ENCODE results near the gene METTL25. TPM values are rescaled to one million over a fixed set of nuclear protein-coding genes. Genes with fewer than 3 reads are reported as not detected.

METTL25 gene
- total RNA-seq, 1 experiment from 2014 or later = 4.1 TPM

DNA sequence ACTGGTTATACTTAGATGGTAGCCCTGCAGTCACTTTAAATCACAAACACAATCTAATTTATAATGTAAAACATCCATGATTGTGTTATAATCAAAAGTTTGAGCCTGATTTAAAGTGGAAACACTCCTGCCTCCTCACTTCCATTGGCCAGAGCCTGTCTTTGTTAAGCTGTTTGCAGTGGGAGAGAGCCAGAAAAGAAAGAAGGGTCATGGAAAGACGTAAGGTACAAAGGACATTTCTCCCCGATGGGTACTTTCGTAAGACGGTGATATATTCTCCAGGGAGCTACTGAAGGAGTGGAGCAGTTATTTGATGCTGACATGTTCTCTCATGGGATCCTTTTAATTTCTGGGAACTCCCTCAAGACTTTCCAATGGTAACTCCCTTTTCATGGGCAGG lies 164.0 kb downstream of the METTL25 start:
- ChIA-PET CTCF (interaction anchor here (0.5 to 2.0 kb wide), 4 partner anchors 105 to 283 kb away, joined by 3 to 8 read pairs (median 3); no protein-coding TSS in a partner anchor), POLR2A (no interaction called here)
- TF ChIP-seq, protein P1, sequence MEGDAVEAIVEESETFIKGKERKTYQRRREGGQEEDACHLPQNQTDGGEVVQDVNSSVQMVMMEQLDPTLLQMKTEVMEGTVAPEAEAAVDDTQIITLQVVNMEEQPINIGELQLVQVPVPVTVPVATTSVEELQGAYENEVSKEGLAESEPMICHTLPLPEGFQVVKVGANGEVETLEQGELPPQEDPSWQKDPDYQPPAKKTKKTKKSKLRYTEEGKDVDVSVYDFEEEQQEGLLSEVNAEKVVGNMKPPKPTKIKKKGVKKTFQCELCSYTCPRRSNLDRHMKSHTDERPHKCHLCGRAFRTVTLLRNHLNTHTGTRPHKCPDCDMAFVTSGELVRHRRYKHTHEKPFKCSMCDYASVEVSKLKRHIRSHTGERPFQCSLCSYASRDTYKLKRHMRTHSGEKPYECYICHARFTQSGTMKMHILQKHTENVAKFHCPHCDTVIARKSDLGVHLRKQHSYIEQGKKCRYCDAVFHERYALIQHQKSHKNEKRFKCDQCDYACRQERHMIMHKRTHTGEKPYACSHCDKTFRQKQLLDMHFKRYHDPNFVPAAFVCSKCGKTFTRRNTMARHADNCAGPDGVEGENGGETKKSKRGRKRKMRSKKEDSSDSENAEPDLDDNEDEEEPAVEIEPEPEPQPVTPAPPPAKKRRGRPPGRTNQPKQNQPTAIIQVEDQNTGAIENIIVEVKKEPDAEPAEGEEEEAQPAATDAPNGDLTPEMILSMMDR (IDR thresholded peaks at IDR 0.05; ENCODE audit: unreplicated experiment) = no peak
- peaks cover 11% of the 10 kb centered on the region for H3K27me3 Mint-ChIP-seq (ENCODE audit: insufficient read depth, unreplicated experiment)
- DNase-seq (ENCODE audit: unreplicated experiment) = no peak
- no peaks in the 10 kb centered on the region for H3K9me3 Mint-ChIP-seq (ENCODE audit: unreplicated experiment)
- intact Hi-C loops (cut with micrococcal nuclease) = loop anchor here (10.0 kb wide), 1 partner anchor 137 kb away; no protein-coding TSS in a partner anchor
- H3K4me1 Mint-ChIP-seq (ENCODE audit: insufficient read depth, unreplicated experiment) = no peaks in the 10 kb centered on the region
- H3K4me3 Mint-ChIP-seq (ENCODE audit: unreplicated experiment) = no peak overlapping the region
- no peak overlapping the region for H3K27ac Mint-ChIP-seq (ENCODE audit: low read depth, unreplicated experiment)
- BruUV-seq (replicated peaks) = no TSS peak
- no peaks in the 10 kb centered on the region for H3K36me3 Mint-ChIP-seq (ENCODE audit: insufficient read depth, unreplicated experiment)

GRCh38 chr12:82522762-82523161 lies 164.4 kb downstream of the METTL25 start:
- ChIA-PET POLR2A (no interaction called here), CTCF (interaction anchor here (1.1 to 2.0 kb wide), 2 partner anchors 104 to 1875 kb away, joined by 3 to 8 read pairs; no protein-coding TSS in a partner anchor)
- DNase-seq (ENCODE audit: unreplicated experiment) = no peak
- intact Hi-C loops (cut with micrococcal nuclease) = loop anchor here (10.0 kb wide), 1 partner anchor 138 kb away; no protein-coding TSS in a partner anchor
- Mint-ChIP-seq H3K36me3 (ENCODE audit: insufficient read depth, unreplicated experiment) (no peaks in the 10 kb centered on the region), H3K27ac (ENCODE audit: low read depth, unreplicated experiment) (no peak overlapping the region), H3K9me3 (ENCODE audit: unreplicated experiment) (no peaks in the 10 kb centered on the region), H3K4me3 (ENCODE audit: unreplicated experiment) (no peak overlapping the region), H3K4me1 (ENCODE audit: insufficient read depth, unreplicated experiment) (no peaks in the 10 kb centered on the region), H3K27me3 (ENCODE audit: insufficient read depth, unreplicated experiment) (peaks cover 11% of the 10 kb centered on the region)
- BruUV-seq (replicated peaks) = no TSS peak
- TF ChIP-seq, protein P1 (IDR thresholded peaks at IDR 0.05; ENCODE audit: unreplicated experiment) = no peak

GRCh38 chr12:82523996-82524395 lies 165.7 kb downstream of the METTL25 start:
- POLR2A ChIA-PET = no interaction called here
- H3K27me3 Mint-ChIP-seq (ENCODE audit: insufficient read depth, unreplicated experiment) = peaks cover 11% of the 10 kb centered on the region
- intact Hi-C loops (cut with micrococcal nuclease) = loop anchor here (10.0 kb wide), 1 partner anchor 139 kb away; no protein-coding TSS in a partner anchor
- DNase-seq (ENCODE audit: unreplicated experiment) = no peak
- no peaks in the 10 kb centered on the region for H3K36me3 Mint-ChIP-seq (ENCODE audit: insufficient read depth, unreplicated experiment)
- no peaks in the 10 kb centered on the region for H3K4me1 Mint-ChIP-seq (ENCODE audit: insufficient read depth, unreplicated experiment)
- H3K27ac Mint-ChIP-seq (ENCODE audit: low read depth, unreplicated experiment) = no peak overlapping the region
- TF ChIP-seq, protein P1 (IDR thresholded peaks at IDR 0.05; ENCODE audit: unreplicated experiment) = no peak
- no peaks in the 10 kb centered on the region for H3K9me3 Mint-ChIP-seq (ENCODE audit: unreplicated experiment)
- no peak overlapping the region for H3K4me3 Mint-ChIP-seq (ENCODE audit: unreplicated experiment)
- CTCF ChIA-PET = interaction anchor here (0.5 to 2.3 kb wide), 4 partner anchors 81 to 1874 kb away, joined by 3 to 13 read pairs (median 6); partner anchors contain the start of gene TMTC2
- no TSS peak for BruUV-seq (replicated peaks)

DNA sequence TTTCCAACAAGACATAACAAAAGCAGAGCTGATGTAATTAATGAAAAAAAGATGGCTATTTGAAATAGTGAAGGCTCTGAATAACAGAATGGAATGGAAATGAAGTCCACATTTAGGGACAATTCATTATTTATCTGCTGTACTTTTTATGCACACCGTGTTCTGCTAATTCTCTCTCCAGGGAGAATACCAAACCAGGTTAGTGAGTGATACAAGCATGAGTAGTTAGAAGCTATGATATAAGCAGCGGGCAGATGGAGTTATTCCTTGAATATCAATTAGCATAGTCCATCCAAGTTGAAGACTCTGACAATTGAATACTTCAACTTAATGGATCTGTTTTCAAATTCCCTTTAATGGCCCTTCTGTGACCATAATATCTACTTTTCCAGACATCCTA lies 166.3 kb downstream of the METTL25 start:
- H3K4me1 Mint-ChIP-seq (ENCODE audit: insufficient read depth, unreplicated experiment) = no peaks in the 10 kb centered on the region

More for the DNA sequence above, 166.3 kb downstream of the METTL25 start:
- intact Hi-C loops (cut with micrococcal nuclease) = loop anchor here (5.0 to 10.0 kb wide), 2 partner anchors 140 to 1978 kb away; no protein-coding TSS in a partner anchor
- peaks cover 11% of the 10 kb centered on the region for H3K27me3 Mint-ChIP-seq (ENCODE audit: insufficient read depth, unreplicated experiment)
- no TSS peak for BruUV-seq (replicated peaks)
- TF ChIP-seq, protein P1 (IDR thresholded peaks at IDR 0.05; ENCODE audit: unreplicated experiment) = no peak
- no peaks in the 10 kb centered on the region for H3K36me3 Mint-ChIP-seq (ENCODE audit: insufficient read depth, unreplicated experiment)
- H3K4me3 Mint-ChIP-seq (ENCODE audit: unreplicated experiment) = no peak overlapping the region
- H3K9me3 Mint-ChIP-seq (ENCODE audit: unreplicated experiment) = no peaks in the 10 kb centered on the region
- no peak overlapping the region for H3K27ac Mint-ChIP-seq (ENCODE audit: low read depth, unreplicated experiment)
- CTCF ChIA-PET = interaction anchor here (0.8 to 2.3 kb wide), 2 partner anchors 61 to 162 kb away, joined by 3 to 13 read pairs; partner anchors contain the start of gene TMTC2
- POLR2A ChIA-PET = no interaction called here
- DNase-seq (ENCODE audit: unreplicated experiment) = no peak

Measured in MCF 10A (cell line).